IPS-18a (cell line): ENCODE data around the gene PCNX2.

ENCODE experiments used
- H3K27ac ChIP-seq: one replicate; pipeline ENCODE4 v1.5.1; 2013; ENCODE audit warnings: low read length
- H3K27me3 ChIP-seq: one replicate; pipeline ENCODE4 v1.6.1; 2013; ENCODE audit warnings: mild to moderate bottlenecking, low read length; ENCODE audit not compliant: control insufficient read depth, insufficient read depth
- H3K36me3 ChIP-seq: one replicate; pipeline ENCODE4 v1.6.1; 2013; ENCODE audit warnings: low read depth, low read length; ENCODE audit not compliant: control insufficient read depth
- H3K4me1 ChIP-seq: one replicate; pipeline ENCODE4 v1.6.1; 2013; ENCODE audit warnings: low read depth, low read length; ENCODE audit not compliant: control insufficient read depth
- H3K4me3 ChIP-seq: one replicate; pipeline ENCODE4 v1.5.1; 2013; ENCODE audit warnings: low read length
- H3K9ac ChIP-seq: one replicate; pipeline ENCODE4 v1.6.1; 2013; ENCODE audit warnings: mild to moderate bottlenecking, low read length, moderate library complexity
- H3K9me3 ChIP-seq: one replicate; pipeline ENCODE4 v1.6.1; 2013; ENCODE audit warnings: low read depth, low read length; ENCODE audit not compliant: control insufficient read depth

The PCNX2 gene

DNA sequence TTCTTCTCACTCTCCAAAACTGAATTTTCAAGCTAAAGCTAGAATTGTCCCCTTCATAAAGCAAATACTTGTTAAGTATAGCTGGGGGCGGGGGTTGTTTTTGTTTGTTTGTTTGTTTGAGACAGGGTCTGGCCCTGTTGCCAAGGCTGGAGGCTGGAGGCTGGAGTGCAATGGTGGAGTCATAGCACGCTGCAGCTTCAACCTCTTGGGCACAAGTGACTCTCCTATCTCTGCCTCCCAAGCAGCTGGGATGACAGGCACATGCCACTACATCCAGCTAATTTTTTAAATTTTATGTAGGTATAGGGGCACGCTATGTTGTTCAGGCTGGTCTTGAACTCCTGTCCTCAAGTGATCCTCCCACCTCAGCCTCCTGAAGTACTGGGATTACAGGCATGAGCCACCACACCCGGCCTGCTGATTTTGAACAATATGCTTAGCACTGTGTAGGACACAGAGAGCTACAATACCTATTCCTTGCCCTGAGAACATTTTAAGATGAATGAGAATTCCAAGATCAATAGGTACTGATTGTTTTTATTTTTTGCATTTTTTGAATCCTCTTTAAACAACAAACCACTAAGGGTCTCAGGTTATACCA, 42.2 kb downstream of the PCNX2 start:
- no peaks in the 10 kb centered on the region for H3K9me3 ChIP-seq
- H3K27ac ChIP-seq = no peak overlapping the region
- no peak overlapping the region for H3K9ac ChIP-seq
- peaks cover 5% of the 10 kb centered on the region for H3K4me1 ChIP-seq
- peaks cover 60% of the 10 kb centered on the region for H3K36me3 ChIP-seq
- H3K27me3 ChIP-seq = no peaks in the 10 kb centered on the region
- H3K4me3 ChIP-seq = no peak overlapping the region

DNA sequence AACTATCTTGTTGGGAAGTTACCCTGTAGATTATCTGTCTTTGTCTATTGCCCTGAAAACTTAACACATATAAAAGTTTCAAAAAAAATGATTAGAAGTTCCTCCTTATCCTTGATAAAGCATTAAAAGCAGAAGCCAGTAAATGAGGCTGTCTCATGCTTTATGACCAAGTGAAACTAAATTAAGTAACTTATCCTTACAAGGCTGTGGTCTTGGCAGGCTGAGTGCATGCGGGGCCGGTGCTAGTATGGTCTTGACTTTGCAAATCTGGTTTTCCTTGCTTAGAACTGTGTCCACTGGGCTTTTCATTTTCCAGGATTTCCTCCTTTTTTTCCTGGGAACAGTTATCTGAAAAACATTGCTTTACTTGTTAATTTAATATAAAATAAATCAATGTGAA, 43.1 kb downstream of the PCNX2 start:
- H3K27ac ChIP-seq = no peak overlapping the region
- H3K4me1 ChIP-seq = peaks cover 5% of the 10 kb centered on the region
- H3K4me3 ChIP-seq = no peak overlapping the region
- H3K27me3 ChIP-seq = no peaks in the 10 kb centered on the region
- peaks cover 54% of the 10 kb centered on the region for H3K36me3 ChIP-seq
- no peaks in the 10 kb centered on the region for H3K9me3 ChIP-seq
- no peak overlapping the region for H3K9ac ChIP-seq

DNA sequence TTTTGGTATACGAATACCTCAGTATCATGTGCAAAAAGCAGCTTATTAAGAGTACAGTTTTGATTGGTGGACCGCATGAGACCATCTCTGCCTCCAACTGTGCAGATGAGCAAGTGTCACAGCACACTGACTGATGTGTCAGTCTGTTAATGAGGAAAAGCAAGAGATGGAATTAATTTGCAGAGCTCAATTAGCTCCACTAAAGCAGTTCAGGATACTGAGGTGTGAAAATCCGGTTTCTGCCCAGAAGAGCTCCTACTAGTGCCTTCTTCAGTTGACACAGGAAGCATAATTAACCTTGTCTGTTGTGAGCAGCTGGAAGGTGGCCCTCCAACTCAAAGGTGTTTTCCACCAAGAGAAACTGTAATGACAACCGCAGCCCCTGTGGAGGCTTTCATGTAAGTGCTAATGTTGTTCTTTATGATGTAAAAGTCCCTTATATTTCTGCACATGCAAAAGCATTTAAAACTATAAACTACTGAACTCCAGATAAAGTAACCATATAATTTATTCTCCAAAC, 44.3 kb downstream of the PCNX2 start:
- Histone ChIP-seq H3K4me3 (no peak overlapping the region), H3K4me1 (peaks cover 5% of the 10 kb centered on the region), H3K9me3 (no peaks in the 10 kb centered on the region), H3K27me3 (no peaks in the 10 kb centered on the region), H3K27ac (no peak overlapping the region), H3K9ac (no peak overlapping the region), H3K36me3 (peaks cover 46% of the 10 kb centered on the region)

DNA sequence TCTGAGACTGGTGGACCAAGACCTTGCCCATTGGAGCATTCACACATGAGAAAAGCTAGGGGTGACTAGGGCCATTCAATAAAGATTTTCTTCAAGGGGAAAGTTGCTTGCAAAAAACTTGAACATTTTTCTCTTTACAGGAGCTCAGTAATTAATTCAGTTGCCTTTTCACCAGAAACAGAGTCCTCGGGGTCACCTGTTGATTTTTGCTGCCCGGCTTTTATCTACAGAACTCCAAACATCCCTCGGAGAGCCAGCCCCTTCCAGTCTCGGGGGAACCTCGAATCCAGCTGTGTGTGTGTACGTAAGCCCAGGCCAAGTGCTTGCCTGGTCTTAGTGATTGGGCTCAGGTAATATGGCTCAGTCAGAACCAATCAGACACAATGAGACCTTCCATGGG, 47.5 kb downstream of the PCNX2 start:
- Histone ChIP-seq H3K27ac (no peak overlapping the region), H3K9ac (no peak overlapping the region), H3K36me3 (peaks cover 51% of the 10 kb centered on the region), H3K4me3 (no peak overlapping the region), H3K4me1 (peaks cover 5% of the 10 kb centered on the region), H3K27me3 (no peaks in the 10 kb centered on the region), H3K9me3 (no peaks in the 10 kb centered on the region)

DNA sequence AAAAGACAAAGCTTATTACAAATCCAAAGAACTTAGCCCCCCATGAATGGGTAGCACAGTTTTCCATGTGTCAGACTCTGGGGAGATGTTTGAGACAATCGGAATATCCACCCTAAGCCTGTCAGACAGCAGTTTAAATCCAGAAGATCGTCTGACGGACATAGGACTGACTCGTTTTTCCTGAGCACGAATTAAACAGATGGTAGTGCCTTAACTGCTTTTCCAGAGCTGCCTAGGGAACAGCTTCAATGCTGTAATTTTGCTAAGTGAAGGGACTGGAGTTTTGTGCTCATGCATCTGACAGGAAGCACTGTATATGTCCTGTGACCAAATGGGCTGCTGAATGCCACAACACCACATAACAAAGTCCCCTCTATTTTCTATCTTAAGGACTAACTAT, 48.6 kb downstream of the PCNX2 start:
- Histone ChIP-seq H3K9me3 (no peaks in the 10 kb centered on the region), H3K4me1 (peaks cover 5% of the 10 kb centered on the region), H3K27ac (no peak overlapping the region), H3K36me3 (peaks cover 44% of the 10 kb centered on the region), H3K9ac (no peak overlapping the region), H3K27me3 (no peaks in the 10 kb centered on the region), H3K4me3 (no peak overlapping the region)

DNA sequence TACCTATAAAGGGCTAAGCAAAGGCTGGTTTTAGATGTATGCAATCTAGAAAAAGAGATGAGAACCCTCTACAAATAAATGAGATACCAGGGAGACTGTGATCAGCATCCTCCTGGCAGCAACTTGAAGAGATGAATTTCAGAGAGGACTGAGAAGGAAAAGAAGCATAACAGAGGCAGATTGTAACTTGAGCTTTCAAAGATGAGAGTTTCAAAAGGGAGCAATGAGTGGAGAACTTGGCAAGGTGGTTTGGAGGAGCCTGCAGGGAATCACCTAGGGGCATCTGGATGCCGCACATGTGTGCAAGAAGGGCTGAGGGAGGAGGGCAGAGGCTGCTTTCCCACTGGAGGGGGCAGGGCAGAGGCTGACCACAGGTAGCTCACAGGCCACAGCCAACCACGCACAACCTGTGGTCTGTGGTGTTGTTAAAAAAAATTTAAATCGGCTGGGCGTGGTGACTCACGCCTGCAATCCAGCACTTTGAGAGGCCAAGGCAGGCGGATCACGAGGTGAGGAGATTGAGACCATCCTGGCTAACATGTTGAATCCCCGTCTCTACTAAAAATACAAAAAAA, 50.2 kb downstream of the PCNX2 start:
- H3K9ac ChIP-seq = no peak overlapping the region
- H3K27ac ChIP-seq = no peak overlapping the region
- no peaks in the 10 kb centered on the region for H3K4me1 ChIP-seq
- no peak overlapping the region for H3K4me3 ChIP-seq
- H3K9me3 ChIP-seq = no peaks in the 10 kb centered on the region
- H3K27me3 ChIP-seq = no peaks in the 10 kb centered on the region
- peaks cover 30% of the 10 kb centered on the region for H3K36me3 ChIP-seq

DNA sequence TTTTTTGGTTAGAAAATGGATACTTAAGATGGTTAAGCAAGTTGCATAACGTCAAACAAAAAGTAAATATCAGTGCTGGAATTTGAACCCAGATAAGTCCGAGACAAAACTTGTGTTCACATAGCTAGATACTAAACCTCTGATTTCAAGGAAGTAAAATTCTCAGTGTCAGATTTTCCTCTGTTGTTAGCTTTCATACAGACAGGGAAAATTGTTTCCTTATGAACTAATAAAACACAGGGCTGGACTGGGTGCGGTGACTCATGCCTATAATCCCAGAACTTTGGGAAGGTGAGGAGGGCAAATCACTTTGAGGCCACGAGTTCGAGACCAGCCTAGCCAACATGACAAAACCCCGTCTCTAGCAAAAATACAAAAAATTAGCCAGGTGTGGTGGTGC, 51.3 kb downstream of the PCNX2 start:
- H3K9ac ChIP-seq = no peak overlapping the region
- H3K9me3 ChIP-seq = no peaks in the 10 kb centered on the region
- H3K36me3 ChIP-seq = peaks cover 19% of the 10 kb centered on the region
- no peak overlapping the region for H3K4me3 ChIP-seq
- no peaks in the 10 kb centered on the region for H3K4me1 ChIP-seq
- H3K27ac ChIP-seq = no peak overlapping the region
- no peaks in the 10 kb centered on the region for H3K27me3 ChIP-seq

DNA sequence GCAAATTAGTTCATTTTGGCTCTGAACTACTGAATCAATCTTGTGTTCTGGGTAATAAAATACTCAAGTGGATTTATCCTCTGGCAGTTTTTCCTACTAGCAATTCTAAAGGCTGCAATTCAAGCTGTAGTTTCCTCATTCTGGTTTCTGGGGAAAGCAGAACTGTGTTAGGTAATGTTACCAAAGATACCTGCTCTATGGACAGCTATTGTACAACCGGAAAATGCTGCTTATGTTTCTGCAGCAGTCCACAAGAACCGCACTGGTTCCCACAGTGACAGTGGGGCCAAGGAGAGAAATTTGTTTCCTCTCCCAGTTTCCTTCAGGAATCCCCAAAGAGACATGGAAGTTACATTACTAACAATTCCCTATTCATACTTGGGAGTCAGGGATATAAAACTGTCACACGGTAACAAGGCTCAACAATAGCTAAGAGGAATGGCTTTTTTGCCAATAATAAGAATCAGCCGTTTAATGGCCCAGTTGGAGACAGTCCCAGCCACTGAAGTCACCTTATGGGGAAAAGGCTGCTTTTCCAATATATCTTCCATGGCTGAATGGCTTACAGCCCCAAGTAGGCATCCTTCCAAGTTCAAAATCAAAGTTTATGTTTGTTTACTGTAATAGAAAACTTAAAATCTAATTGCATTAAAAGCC, 52.6 kb downstream of the PCNX2 start:
- Histone ChIP-seq H3K9ac (no peak overlapping the region), H3K36me3 (peaks cover 10% of the 10 kb centered on the region), H3K4me3 (no peak overlapping the region), H3K4me1 (no peaks in the 10 kb centered on the region), H3K9me3 (no peaks in the 10 kb centered on the region), H3K27me3 (no peaks in the 10 kb centered on the region), H3K27ac (no peak overlapping the region)

DNA sequence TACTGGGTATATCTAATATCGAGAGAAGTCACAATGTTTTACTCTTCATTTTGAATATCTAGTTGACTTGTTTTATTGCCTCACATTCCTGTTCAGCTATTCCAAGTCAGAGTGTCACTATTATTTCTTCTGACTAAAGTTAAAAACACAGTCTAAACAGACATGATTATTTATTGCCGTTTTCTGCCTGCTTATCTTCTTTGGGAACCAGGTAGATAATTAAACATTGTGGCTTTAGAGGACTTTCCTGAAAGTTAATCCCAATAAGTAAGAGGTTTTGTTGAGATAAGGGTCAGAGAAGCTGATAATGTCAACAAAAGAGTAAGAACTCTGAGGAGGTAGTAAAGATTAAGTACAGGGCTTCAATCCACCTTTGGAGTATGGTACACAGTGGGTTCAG, 53.8 kb downstream of the PCNX2 start:
- Histone ChIP-seq H3K36me3 (peaks cover 15% of the 10 kb centered on the region), H3K27ac (no peak overlapping the region), H3K27me3 (no peaks in the 10 kb centered on the region), H3K4me1 (no peaks in the 10 kb centered on the region), H3K9ac (no peak overlapping the region), H3K4me3 (no peak overlapping the region), H3K9me3 (no peaks in the 10 kb centered on the region)

DNA sequence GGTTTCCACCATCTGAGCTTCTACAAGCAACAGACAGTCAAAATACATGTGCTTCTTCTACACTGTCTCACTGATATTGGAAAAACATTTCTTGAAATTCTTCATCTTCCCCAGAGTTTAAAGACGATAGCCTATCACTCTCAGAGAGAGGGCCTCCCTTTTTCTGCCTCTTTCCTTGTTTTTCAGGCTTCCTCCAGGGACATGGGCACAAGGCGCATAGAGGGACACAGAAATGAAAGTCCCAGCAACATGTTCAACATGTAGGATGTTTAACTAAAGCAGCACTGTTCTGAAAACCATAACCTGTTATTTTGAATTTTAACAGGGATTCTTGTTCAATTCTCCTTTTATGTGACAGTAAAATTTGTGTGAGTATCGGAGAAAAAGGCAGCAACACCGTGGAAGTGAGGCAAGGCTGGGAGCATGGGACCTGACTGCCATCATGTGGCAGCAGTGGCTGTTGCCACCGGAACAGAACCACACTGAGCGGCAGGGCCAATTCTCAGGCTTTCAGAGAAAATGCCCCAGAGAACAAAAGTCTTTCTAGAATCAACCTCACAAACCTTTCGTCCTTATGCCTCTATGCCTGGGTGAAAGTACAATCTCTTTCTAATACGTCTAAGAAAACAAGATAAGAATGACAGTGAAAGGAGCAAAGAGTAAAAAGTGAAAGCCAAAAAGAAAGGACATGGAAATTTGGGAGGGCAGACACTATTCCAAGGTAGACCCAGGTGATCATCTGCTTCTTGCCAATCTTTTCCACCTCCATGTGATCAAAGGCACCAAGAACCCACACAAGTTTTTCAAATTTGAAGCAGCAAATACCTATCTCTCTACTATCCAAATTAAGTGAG, 54.5 kb downstream of the PCNX2 start:
- Histone ChIP-seq H3K36me3 (peaks cover 19% of the 10 kb centered on the region), H3K9ac (no peak overlapping the region), H3K4me1 (no peaks in the 10 kb centered on the region), H3K4me3 (no peak overlapping the region), H3K27ac (no peak overlapping the region), H3K9me3 (no peaks in the 10 kb centered on the region), H3K27me3 (no peaks in the 10 kb centered on the region)

DNA sequence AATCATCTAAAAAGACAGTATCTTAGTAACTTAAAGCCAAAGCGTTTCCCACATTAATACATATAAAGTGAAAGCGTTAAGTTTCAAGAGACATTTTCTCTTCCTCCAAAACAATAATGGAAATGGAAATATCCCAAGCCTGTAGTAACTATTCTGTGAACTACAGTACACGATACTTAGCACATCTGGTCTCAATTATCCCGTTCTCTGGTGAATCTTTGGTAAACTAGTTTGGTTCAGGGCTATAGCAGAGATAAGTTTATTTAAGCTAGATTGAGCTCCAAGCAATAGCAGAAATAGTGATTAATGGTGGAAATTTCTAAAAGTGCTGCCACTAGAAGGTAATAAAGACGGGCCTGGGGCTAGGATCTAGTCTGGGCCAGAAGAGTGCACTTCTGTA, 55.2 kb downstream of the PCNX2 start:
- no peak overlapping the region for H3K4me3 ChIP-seq
- no peak overlapping the region for H3K27ac ChIP-seq
- H3K27me3 ChIP-seq = no peaks in the 10 kb centered on the region
- peaks cover 19% of the 10 kb centered on the region for H3K36me3 ChIP-seq
- H3K9ac ChIP-seq = no peak overlapping the region
- no peaks in the 10 kb centered on the region for H3K9me3 ChIP-seq
- no peaks in the 10 kb centered on the region for H3K4me1 ChIP-seq
